PFSK-1 (cell line): ENCODE measurements around the gene HHIPL1.

Source experiments
- FOXP2 ChIP-seq: optimal IDR thresholded peaks from 2 replicates; pipeline ENCODE3; 2011; ENCODE audit warnings: borderline replicate concordance, control low read depth, inconsistent platforms; ENCODE audit not compliant: insufficient read depth; ENCODE audit errors: extremely low read length, extremely low read depth
- POLR2AphosphoS5 ChIP-seq: IDR thresholded peaks from 2 replicates; pipeline ENCODE4 v1.6.1; 2012; ENCODE audit warnings: low read depth, mild to moderate bottlenecking, control low read depth, low read length, moderate library complexity
- SIN3A ChIP-seq: IDR thresholded peaks from 2 replicates; pipeline ENCODE4 v1.6.1; 2012; ENCODE audit warnings: mild to moderate bottlenecking, low read length, moderate library complexity, borderline replicate concordance; ENCODE audit not compliant: insufficient read depth
- TAF1 ChIP-seq: IDR thresholded peaks from 2 replicates; pipeline ENCODE4 v1.6.1; 2012; ENCODE audit warnings: low read length, control low read depth, borderline replicate concordance; ENCODE audit not compliant: insufficient read depth
- TF ChIP-seq, protein P1 (sequence below), 2 experiments: IDR thresholded peaks; 2 replicates each; pipeline versions ENCODE4 v1.6.1 to v1.8.0; 2011 to 2012; ENCODE audit warnings: low read depth in 2 of 2, low read length in 2 of 2, control low read depth in 1 of 2, inconsistent platforms in 1 of 2, mild to moderate bottlenecking in 1 of 2, moderate library complexity in 1 of 2; ENCODE audit not compliant: insufficient read depth in 1 of 2

Gene HHIPL1

DNA sequence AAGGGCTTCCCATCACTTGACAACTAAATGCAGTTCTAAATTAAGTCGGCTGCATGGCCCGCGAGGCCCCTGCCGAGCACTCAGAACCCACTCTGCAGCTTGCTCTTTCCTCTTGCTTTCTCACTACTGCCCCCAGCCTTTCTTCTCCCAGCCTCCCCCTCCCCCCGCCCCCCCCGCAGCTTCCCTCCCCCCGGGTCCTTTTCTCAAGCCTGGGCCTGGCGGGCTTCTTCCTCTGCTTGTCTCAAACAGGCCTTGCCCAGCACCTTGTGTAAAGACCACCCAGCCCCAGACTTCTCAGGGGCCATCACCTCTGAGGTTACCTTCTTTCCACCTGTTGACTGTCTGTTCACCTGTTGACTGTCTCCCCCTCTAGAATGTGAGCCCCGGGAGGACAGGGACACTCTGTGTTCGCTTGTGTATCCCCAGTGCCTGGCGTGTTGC, 40.2 kb downstream of the HHIPL1 start:
- TF ChIP-seq TAF1 (no peak), SIN3A (no peak), POLR2AphosphoS5 (no peak), FOXP2 (no peak)
- TF ChIP-seq, protein P1, sequence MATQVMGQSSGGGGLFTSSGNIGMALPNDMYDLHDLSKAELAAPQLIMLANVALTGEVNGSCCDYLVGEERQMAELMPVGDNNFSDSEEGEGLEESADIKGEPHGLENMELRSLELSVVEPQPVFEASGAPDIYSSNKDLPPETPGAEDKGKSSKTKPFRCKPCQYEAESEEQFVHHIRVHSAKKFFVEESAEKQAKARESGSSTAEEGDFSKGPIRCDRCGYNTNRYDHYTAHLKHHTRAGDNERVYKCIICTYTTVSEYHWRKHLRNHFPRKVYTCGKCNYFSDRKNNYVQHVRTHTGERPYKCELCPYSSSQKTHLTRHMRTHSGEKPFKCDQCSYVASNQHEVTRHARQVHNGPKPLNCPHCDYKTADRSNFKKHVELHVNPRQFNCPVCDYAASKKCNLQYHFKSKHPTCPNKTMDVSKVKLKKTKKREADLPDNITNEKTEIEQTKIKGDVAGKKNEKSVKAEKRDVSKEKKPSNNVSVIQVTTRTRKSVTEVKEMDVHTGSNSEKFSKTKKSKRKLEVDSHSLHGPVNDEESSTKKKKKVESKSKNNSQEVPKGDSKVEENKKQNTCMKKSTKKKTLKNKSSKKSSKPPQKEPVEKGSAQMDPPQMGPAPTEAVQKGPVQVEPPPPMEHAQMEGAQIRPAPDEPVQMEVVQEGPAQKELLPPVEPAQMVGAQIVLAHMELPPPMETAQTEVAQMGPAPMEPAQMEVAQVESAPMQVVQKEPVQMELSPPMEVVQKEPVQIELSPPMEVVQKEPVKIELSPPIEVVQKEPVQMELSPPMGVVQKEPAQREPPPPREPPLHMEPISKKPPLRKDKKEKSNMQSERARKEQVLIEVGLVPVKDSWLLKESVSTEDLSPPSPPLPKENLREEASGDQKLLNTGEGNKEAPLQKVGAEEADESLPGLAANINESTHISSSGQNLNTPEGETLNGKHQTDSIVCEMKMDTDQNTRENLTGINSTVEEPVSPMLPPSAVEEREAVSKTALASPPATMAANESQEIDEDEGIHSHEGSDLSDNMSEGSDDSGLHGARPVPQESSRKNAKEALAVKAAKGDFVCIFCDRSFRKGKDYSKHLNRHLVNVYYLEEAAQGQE (IDR thresholded peaks at IDR 0.05; ENCODE audit: insufficient read depth in 1 of 2, low read depth in 2 of 2, low read length in 2 of 2) = no peak

DNA sequence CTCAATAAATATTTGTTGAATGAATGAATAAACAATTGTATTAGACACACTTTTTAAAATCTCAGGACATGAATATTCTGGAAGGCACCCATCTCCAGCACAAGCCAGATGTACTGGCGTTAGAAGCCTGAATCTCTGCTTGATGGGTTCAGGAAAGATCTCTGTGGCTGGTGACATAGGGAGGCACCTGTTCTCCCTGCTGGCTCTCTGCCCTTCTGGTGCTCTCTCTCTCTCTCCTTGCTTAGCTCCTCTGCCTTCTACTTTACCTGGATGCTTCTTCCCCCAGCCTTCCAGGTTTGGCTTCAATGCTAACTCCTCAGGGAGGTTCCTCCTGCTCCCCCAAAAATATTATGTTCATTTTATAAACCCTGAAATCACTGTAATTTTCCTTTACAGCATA, 40.7 kb downstream of the HHIPL1 start:
- TF ChIP-seq SIN3A (no peak), FOXP2 (no peak), TAF1 (no peak), POLR2AphosphoS5 (no peak)
- TF ChIP-seq, protein P1 (IDR thresholded peaks at IDR 0.05; ENCODE audit: insufficient read depth in 1 of 2, low read depth in 2 of 2, low read length in 2 of 2) = no peak

DNA sequence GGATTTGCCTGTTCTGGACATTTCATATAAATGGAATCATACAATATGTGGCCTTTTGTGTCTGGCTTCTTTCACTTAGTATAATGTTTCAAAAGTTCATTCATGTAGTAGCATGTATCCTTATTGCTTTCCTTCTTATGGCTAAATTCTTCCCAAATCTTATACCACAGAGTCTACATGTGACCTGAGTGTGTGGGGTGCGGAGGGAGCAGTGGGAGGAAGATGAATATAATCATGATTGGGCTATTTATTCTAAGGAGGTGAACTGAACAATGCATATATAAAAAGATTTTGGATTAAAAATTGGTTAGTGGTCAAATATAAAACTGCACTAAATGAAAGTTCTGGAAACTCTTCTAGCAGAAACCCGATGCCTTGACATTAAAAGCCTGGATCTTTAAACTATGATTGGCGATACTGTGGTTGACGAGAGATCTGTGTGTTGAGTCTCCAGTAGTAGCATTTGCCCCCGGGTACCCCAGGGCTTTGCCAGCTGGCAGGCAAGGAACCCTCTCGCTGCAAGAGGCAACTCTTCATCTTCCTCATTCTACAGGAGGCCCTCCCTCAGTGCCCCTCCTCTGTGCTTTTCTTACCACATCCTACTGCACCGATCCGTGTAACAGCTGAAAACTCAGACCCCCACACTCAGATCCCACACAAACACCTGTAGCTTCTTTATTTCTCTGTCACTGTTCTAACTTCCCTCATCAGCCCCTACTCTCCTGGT, 41.8 kb downstream of the HHIPL1 start:
- TF ChIP-seq FOXP2 = no peak

DNA sequence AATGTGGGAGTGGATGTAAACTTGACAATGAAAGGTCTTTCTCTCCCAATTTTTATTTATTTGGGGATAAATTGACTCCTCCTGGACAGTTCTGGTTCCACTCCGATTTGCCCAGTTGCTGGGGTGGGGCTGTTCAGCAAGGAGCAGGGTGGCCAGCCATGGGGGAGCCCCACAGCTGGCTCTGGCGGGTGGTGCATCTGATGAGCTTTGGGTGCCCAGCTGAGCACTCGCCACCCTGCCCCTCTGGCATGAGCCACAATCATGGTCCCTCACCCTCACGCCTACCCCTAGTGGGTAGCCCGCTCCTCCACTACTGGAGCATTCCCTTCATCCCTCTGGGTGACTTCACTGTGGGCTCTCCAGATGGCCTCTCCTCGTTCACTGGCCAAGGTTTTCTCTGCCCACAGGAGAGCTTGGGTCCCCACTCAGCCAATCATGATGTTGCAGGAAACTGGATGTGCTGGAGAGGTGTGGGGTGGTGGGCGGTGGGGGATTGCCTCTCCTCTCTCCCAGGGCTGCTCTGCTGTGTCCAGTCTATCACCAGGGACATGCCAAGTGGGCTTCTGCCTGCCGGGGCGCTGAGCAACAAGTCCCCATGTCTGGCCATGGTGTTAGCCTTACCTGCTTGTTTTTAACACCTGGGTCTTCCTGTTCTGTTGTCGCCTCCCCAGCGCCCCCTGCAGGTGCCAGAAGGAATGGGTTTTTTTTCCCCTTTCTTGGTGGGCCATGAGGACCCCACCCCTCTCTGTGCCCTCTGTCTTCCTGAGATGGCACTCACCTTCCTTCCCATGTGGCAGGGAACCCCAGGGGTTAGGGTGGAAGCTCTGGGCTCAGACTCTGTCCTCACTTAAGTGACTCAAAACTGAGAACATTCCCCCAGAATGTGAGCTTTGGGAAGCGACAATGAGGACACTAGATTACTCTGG, 42.6 kb downstream of the HHIPL1 start:
- TF ChIP-seq TAF1 (no peak), FOXP2 (no peak)
- TF ChIP-seq, protein P1 (IDR thresholded peaks at IDR 0.05; ENCODE audit: insufficient read depth in 1 of 2, low read depth in 2 of 2, low read length in 2 of 2) = no peak

DNA sequence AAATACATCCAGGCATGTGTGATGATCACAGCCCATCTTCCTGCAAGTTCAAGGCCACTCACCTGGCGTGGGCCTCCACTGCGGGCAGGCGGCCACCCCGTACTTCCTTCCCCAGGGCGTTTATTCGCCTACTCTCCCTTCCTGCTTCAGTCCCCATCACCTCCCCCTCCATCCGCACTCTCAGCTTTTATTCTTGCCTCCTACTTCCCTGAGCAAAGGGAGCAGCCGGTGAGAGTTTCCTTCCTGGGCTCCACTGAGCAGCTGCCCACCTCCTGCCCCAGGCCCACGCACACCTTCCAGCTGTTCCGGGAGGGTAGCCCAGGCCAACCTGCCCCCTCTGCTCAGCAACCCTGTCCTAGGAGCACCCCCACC, 43.3 kb downstream of the HHIPL1 start:
- TF ChIP-seq POLR2AphosphoS5 (no peak), TAF1 (no peak), SIN3A (no peak), FOXP2 (no peak)
- TF ChIP-seq, protein P1 (IDR thresholded peaks at IDR 0.05; ENCODE audit: insufficient read depth in 1 of 2, low read depth in 2 of 2, low read length in 2 of 2) = no peak
